Measurements from ENCODE around the gene DDX59. TPM values are rescaled to one million over a fixed set of nuclear protein-coding genes. Genes with fewer than 3 reads are reported as not detected.
A peak's percentile ranks its signal among the peaks of the same experiment; 100 is the strongest.

DDX59 gene
- total and polyA plus RNA-seq, 8 donors = 9.0 to 24.6 (median 11.2) TPM

DNA sequence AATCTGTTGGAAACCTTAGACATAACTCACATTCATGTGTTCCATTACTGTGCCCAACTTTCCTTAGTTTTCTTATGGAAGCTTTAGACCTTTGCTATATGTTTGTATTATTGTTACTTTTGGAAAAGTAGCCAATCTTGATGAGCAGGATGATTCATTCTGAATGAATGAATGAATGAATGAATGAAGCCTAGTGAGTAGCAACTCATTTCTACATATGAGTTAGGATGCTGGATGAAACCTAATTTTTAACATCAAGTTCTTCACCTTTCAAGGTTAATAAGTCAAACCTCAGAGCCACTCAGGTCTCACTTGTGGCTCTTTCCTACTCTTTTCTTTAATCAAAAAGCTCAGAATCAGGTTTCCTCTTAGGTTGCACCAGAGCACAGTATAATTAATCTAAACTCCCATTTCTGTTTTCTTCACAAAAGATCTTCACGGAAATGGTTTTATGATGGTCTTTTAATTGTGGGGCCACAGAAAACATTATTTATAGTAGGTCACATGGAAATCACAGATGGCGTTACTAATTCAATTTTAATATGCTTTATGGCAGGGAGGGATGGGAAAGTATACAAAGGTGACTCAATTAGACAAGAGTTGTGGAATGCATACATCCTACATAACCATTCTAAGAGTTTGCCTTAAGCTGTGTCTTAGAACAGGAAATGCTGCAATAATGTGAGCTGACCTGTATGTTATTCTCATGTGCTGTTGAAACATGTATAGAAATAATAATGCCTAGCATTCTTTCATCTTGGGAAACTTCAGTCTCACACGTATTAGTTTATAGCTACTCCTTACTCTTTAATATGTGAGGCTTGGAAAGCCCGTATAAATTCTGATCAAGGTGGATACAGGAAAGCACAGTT is 4.5 kb upstream of the DDX59 start:
- Histone ChIP-seq H3K36me3 (no peaks in the 10 kb centered on the region), H3K27ac (no peak overlapping the region), H3K9me3 (no peaks in the 10 kb centered on the region), H3K4me1 (peaks cover 3 to 9% (median 3%) of the 10 kb centered on the region in 3 donors), H3K4me3 (no peak overlapping the region), H3K27me3 (no peaks in the 10 kb centered on the region)
- TF ChIP-seq, protein P1, sequence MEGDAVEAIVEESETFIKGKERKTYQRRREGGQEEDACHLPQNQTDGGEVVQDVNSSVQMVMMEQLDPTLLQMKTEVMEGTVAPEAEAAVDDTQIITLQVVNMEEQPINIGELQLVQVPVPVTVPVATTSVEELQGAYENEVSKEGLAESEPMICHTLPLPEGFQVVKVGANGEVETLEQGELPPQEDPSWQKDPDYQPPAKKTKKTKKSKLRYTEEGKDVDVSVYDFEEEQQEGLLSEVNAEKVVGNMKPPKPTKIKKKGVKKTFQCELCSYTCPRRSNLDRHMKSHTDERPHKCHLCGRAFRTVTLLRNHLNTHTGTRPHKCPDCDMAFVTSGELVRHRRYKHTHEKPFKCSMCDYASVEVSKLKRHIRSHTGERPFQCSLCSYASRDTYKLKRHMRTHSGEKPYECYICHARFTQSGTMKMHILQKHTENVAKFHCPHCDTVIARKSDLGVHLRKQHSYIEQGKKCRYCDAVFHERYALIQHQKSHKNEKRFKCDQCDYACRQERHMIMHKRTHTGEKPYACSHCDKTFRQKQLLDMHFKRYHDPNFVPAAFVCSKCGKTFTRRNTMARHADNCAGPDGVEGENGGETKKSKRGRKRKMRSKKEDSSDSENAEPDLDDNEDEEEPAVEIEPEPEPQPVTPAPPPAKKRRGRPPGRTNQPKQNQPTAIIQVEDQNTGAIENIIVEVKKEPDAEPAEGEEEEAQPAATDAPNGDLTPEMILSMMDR (IDR thresholded peaks at IDR 0.05) = no peak
- no peak for DNase-seq
- no peak for FAIRE-seq
- WGBS, 2 donors = 77 to 80% methylated on average over 4 of the region's 4 CpGs
- no peak for ATAC-seq
- intact Hi-C loops (cut with DNase I) = no loop called here

DNA sequence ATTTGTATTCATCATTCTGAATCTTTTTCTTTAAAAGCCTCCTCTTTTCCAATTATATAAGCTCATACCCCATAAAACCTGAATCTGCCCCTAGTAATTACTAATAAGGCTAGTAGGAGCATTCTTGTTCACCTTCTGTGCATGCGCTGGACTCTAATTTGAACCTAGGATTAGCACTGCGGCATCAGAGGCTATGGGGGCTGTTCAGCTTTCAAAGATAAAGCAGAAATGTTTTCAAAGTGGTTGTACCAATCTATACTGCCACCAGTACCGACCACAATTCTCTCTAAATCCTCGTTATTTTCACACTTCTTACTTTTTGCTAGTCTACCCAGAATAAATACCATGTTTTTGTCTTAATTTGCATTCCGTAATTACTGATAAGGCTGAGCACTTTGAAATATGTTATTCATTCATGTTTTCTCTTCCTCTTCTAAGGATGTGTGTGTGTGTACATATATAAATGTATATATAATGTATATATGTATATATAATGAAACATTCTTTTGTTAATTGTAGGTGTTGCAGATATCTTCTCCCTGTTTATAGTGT is 1.6 kb upstream of the DDX59 start:
- H3K36me3 ChIP-seq = no peaks in the 10 kb centered on the region
- TF ChIP-seq, protein P1 (IDR thresholded peaks at IDR 0.05) = no peak
- H3K4me3 ChIP-seq = no peak overlapping the region
- intact Hi-C loops (cut with DNase I) = no loop called here
- ATAC-seq = no peak
- WGBS, 2 donors = 93 to 95% methylated on average over 5 of the region's 5 CpGs
- no peak for DNase-seq
- H3K27me3 ChIP-seq = no peaks in the 10 kb centered on the region
- H3K27ac ChIP-seq = no peak overlapping the region
- no peak for FAIRE-seq
- H3K4me1 ChIP-seq = peaks cover 3 to 16% (median 11%) of the 10 kb centered on the region in 3 donors
- no peaks in the 10 kb centered on the region for H3K9me3 ChIP-seq

DNA sequence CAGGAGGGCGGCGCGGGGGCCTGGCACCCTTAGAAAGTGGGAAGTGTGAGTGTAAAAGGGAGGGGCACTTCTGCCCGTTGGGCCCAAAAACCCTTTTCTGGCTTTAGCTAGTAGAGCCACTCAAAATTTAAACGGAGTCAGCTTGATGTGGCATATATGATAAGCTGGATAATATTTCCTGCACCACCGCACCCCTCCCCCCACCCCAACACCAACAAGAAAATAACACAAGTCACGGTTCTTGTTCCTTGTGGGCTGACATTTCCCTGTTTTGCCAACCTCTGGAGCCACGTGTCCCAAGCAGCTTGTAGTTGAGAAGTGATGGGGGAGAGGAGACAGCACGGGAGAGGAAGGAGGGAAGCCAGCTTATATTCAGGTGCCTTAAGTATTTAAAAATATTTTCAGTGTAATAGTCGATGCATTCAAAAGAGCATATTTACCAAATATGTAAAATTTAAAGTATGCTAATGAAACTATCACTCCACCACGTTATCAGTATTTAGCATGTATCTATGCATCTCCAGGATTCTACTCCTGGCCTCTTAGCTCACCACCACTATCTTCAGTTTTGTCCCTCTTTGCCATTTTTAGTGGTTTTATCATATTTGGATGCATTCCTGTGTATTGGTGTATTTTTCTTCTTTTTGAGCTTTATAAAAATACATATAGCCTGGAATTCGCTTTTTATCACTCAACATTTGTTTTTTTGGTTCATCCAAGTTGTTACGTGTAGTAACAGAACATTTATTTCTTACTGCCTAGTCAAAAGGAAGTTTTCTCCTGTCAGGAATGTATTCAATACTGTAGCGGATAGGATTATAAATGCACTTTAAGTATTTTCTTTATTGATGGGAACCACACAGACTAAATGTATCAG is 773 bp upstream of the DDX59 start:
- Histone ChIP-seq H3K4me1 (peaks cover 3 to 16% (median 11%) of the 10 kb centered on the region in 3 donors), H3K27me3 (no peaks in the 10 kb centered on the region), H3K9me3 (no peaks in the 10 kb centered on the region), H3K4me3 (peak overlapping the region; percentile 26 to 95 (median 74)), H3K27ac (peak overlapping the region; percentile 99 to 100 (median 100)), H3K36me3 (no peaks in the 10 kb centered on the region)
- intact Hi-C loops (cut with DNase I) = no loop called here
- TF ChIP-seq, protein P1 (IDR thresholded peaks at IDR 0.05) = no peak
- ATAC-seq (peak; percentile 15 to 47 (median 32)), DNase-seq (peak in 2 of 6 donors; percentile 21 to 54), FAIRE-seq (no peak)
- WGBS, 2 donors = 9% methylated on average over 14 of the region's 14 CpGs

DNA sequence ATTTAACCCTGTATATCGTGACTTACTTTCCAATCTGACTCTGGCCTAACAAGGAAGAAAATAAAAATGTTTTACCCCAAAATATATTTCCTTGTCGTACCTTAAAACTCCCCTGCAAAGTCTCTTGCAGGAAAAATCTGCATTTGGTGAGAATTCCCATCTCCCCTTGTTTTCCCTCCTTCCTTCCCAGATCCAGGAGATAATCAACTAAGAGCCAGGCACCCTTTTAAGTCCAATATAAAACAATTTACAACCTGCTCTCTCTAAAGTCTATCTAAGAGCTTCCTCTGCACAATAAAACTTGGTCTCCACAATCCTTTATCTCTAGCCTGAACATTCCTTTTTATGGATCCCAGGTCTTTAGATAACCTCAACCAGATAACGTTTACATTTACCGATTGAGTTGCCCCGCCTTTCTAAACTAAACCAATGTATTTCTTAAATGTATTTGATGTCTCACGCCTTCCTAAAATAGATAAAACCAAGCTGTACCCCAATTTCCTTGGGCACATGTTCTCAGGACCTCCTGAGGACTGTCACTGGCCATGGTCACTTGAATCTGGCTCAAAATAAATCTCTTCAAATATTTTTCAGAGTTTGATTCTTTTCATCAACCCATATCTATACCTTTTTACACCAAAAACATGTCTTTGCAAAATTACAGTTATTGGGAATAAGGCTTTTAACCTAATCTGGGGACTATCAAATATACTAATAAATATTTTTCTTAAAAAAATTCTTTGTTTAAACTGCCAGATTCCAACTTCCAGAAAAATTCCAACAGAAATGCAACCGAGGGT is 993 bp downstream of the DDX59 start:
- DNase-seq (no peak), FAIRE-seq (no peak), ATAC-seq (no peak)
- intact Hi-C loops (cut with DNase I) = no loop called here
- no peaks in the 10 kb centered on the region for H3K27me3 ChIP-seq
- peak overlapping the region; percentile 99 to 100 (median 100) for H3K27ac ChIP-seq
- WGBS, 2 donors = 21 to 23% methylated on average over 7 of the region's 7 CpGs
- TF ChIP-seq, protein P1 (IDR thresholded peaks at IDR 0.05) = no peak
- H3K9me3 ChIP-seq = no peaks in the 10 kb centered on the region
- peaks cover 3 to 16% (median 11%) of the 10 kb centered on the region in 3 donors for H3K4me1 ChIP-seq
- H3K4me3 ChIP-seq = peak overlapping the region; percentile 69 to 95 (median 78)
- H3K36me3 ChIP-seq = peaks cover 0 to 5% (median 0%) of the 10 kb centered on the region in 3 donors
